Hepatocyte (in vitro differentiated cells): ENCODE measurements around the gene IFT122.
"Not testable (repeated sequence)": the region's sequence is repeated elsewhere in the genome, so short reads cannot be mapped to it uniquely, and the experiment has no call there.

Experiments
- EZH2 ChIP-seq: fragments of 200-600 bp; sonication (generic); IDR thresholded peaks from 2 replicates; pipeline ENCODE4 v1.6.1; 2016; ENCODE audit warnings: antibody characterized with exemption, mild to moderate bottlenecking, borderline replicate concordance
- EZH2phosphoT487 ChIP-seq: fragments of 200-600 bp; sonication (generic); IDR thresholded peaks from one replicate; pipeline ENCODE4 v1.6.1; 2018; ENCODE audit warnings: antibody characterized with exemption, mild to moderate bottlenecking, low read depth, moderate library complexity; ENCODE audit not compliant: unreplicated experiment, severe bottlenecking
- TF ChIP-seq, protein P1 (sequence below): fragments of 200-600 bp; sonication (generic); IDR thresholded peaks from 2 replicates; pipeline ENCODE4 v1.5.1; 2016; ENCODE audit warnings: antibody characterized with exemption, mild to moderate bottlenecking; ENCODE audit not compliant: poor library complexity

DNA sequence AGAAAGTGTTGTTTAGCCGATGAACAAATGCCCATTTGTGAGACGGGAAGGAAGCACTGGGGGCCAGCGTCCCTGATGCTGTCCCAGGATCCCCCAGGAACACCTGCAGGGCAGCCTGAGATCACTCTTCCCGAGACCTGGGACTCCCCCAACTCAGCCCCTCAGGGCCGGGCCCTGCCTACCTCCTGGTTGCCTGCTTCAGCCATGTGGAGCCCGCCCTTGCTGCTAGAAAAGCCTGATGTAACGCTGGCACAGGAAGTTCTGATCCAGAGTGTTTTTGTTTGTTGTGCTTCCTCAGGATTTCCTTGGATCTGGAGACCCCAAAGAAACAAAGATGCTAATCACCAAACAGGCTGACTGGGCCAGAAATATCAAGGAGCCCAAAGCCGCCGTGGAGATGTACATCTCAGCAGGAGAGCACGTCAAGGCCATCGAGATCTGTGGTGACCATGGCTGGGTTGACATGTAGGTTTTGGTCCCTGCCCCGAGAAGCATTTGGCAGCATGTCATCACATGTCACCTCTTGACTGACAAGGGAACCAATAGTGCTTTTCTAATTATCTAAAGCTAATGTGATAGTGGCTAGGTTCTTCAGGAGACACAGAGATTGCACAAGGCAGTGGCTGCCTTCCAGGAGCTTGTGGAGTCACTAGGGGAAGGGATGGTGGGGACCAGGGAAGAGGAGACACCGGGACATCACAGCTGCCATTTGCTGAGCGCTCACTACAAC lies 59.7 kb downstream of the IFT122 start:
- TF ChIP-seq EZH2phosphoT487, EZH2: not testable (repeated sequence)
- TF ChIP-seq, protein P1, sequence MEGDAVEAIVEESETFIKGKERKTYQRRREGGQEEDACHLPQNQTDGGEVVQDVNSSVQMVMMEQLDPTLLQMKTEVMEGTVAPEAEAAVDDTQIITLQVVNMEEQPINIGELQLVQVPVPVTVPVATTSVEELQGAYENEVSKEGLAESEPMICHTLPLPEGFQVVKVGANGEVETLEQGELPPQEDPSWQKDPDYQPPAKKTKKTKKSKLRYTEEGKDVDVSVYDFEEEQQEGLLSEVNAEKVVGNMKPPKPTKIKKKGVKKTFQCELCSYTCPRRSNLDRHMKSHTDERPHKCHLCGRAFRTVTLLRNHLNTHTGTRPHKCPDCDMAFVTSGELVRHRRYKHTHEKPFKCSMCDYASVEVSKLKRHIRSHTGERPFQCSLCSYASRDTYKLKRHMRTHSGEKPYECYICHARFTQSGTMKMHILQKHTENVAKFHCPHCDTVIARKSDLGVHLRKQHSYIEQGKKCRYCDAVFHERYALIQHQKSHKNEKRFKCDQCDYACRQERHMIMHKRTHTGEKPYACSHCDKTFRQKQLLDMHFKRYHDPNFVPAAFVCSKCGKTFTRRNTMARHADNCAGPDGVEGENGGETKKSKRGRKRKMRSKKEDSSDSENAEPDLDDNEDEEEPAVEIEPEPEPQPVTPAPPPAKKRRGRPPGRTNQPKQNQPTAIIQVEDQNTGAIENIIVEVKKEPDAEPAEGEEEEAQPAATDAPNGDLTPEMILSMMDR, result not testable (repeated sequence)
